K562 (cell line): Measurements from ENCODE around the gene NDRG3. TPM values are rescaled to one million over a fixed set of nuclear protein-coding genes. Genes with fewer than 3 reads are reported as not detected.
A peak's percentile ranks its signal among the peaks of the same experiment; 100 is the strongest.

ENCODE experiments used
- CBFB ChIP-seq: sonication (generic); formaldehyde crosslinking; IDR thresholded peaks from 2 replicates; pipeline ENCODE4 v1.4.0; 2020; ENCODE audit warnings: mild to moderate bottlenecking, missing genetic modification reagents
- EP400 ChIP-seq: fragments of 450-650 bp; IDR thresholded peaks from 2 replicates; pipeline ENCODE4 v1.6.1; 2017; ENCODE audit warnings: antibody characterized with exemption, mild to moderate bottlenecking, moderate library complexity
- HDAC8 ChIP-seq: fragments of 450-650 bp; IDR thresholded peaks from 2 replicates; pipeline ENCODE4 v1.6.1; 2016; ENCODE audit warnings: mild to moderate bottlenecking, missing genetic modification characterization, moderate library complexity, missing compliant biosample characterization
- IFI16 ChIP-seq: fragments of 250-450 bp; sonication (Bioruptor Pico); IDR thresholded peaks from 2 replicates; pipeline ENCODE4 v2.1.2; 2022; ENCODE audit warnings: mild to moderate bottlenecking, inconsistent platforms
- MCM3 ChIP-seq: fragments of 450-650 bp; IDR thresholded peaks from 2 replicates; pipeline ENCODE4 v1.6.1; 2016
- MTA1 ChIP-seq: fragments of 450-650 bp; IDR thresholded peaks from 2 replicates; pipeline ENCODE4 v1.6.1; 2017; ENCODE audit warnings: borderline replicate concordance
- NCOR1 ChIP-seq: fragments of 450-650 bp; IDR thresholded peaks from 2 replicates; pipeline ENCODE4 v1.6.1; 2016; ENCODE audit warnings: mild to moderate bottlenecking, moderate library complexity
- NFXL1 ChIP-seq: fragments of 450-650 bp; formaldehyde crosslinking; IDR thresholded peaks from 2 replicates; pipeline ENCODE4 v1.4.0; 2021; ENCODE audit warnings: mild to moderate bottlenecking
- OTX1 ChIP-seq: fragments of 450-650 bp; formaldehyde crosslinking; IDR thresholded peaks from 2 replicates; pipeline ENCODE4 v1.4.0; 2022; ENCODE audit warnings: mild to moderate bottlenecking
- PBX2 ChIP-seq, 2 experiments: IDR thresholded peaks in 1 of 2; conservative IDR thresholded peaks in 1 of 2; 2 replicates each; pipeline ENCODE4 v1.6.1; 2016; ENCODE audit warnings: low read depth in 2 of 2, mild to moderate bottlenecking in 1 of 2, missing compliant biosample characterization in 1 of 2, missing genetic modification characterization in 1 of 2, moderate library complexity in 1 of 2
- SOX6 ChIP-seq: fragments of 450-650 bp; IDR thresholded peaks from 2 replicates; pipeline ENCODE4 v1.6.1; 2014; ENCODE audit warnings: mild to moderate bottlenecking
- TARDBP ChIP-seq: fragments of 450-650 bp; IDR thresholded peaks from 2 replicates; pipeline ENCODE4 v1.6.1; 2016
- TBP ChIP-seq: optimal IDR thresholded peaks from 2 replicates; pipeline ENCODE3; 2011; ENCODE audit warnings: low read depth, low read length, improper control_type of control experiment
- TCF3 ChIP-seq: sonication (generic); formaldehyde crosslinking; IDR thresholded peaks from 2 replicates; pipeline ENCODE4 v1.4.0; 2020; ENCODE audit warnings: mild to moderate bottlenecking, missing genetic modification reagents
- TFAP4 ChIP-seq: sonication (generic); formaldehyde crosslinking; IDR thresholded peaks from 2 replicates; pipeline ENCODE4 v1.8.0; 2022; ENCODE audit warnings: missing genetic modification reagents, mild to moderate bottlenecking, moderate library complexity, borderline replicate concordance
- THRA ChIP-seq: fragments of 450-650 bp; IDR thresholded peaks from 2 replicates; pipeline ENCODE4 v1.6.1; 2017; ENCODE audit warnings: mild to moderate bottlenecking, moderate library complexity
- ZNF184 ChIP-seq: sonication (generic); formaldehyde crosslinking; IDR thresholded peaks from 2 replicates; pipeline ENCODE4 v1.5.0; 2020; ENCODE audit warnings: missing genetic modification reagents
- ZNF512 ChIP-seq: IDR thresholded peaks from 2 replicates; pipeline ENCODE4 v1.6.1; 2016; ENCODE audit warnings: missing genetic modification characterization, missing compliant biosample characterization
- polyA plus RNA-seq, 8 experiments: library from polyadenylated mRNA; depleted of rRNA in 4 of 8; stranded (reverse) in 5 of 8; unstranded in 3 of 8; fragments of >200 nt; fragmentation: Nextera tagmentation in 2 of 8; fragmentation: Illumina TruSeq in 1 of 8; extraction: Ambion mirVana in 2 of 8; extraction: Trizol in 1 of 8; gene quantifications; 2 replicates each; pipeline versions ENCODE4 v1.2.1 to v1.2.3, GENCODE V29; 2011 to 2014; ENCODE audit warnings: inconsistent platforms in 1 of 8, missing spikeins in 1 of 8
- total RNA-seq, 7 experiments: library from RNA; depleted of rRNA in 6 of 7; stranded (reverse); fragments of >200 nt in 6 of 7; fragmentation: Illumina TruSeq in 2 of 7; extraction: Trizol in 2 of 7; gene quantifications; 2 replicates each; pipeline versions ENCODE4 v1.2.1 to v1.2.3, GENCODE V29; 2011 to 2021; ENCODE audit warnings: low replicate concordance in 1 of 7
- TF ChIP-seq, protein P1 (sequence below), 2 experiments: fragments of 150-350 bp in 1 of 2; IDR thresholded peaks; 2 replicates each; pipeline ENCODE4 v1.6.1; 2012 to 2016; ENCODE audit warnings: low read depth in 2 of 2, low read length in 2 of 2, mild to moderate bottlenecking in 1 of 2, moderate library complexity in 1 of 2

NDRG3 gene
- total and polyA plus RNA-seq, 9 of the 15 experiments (the other 6 are each of a cell fraction or from before 2014, with no cell fraction given) = 14.6 to 39.4 (median 24.4) TPM

DNA sequence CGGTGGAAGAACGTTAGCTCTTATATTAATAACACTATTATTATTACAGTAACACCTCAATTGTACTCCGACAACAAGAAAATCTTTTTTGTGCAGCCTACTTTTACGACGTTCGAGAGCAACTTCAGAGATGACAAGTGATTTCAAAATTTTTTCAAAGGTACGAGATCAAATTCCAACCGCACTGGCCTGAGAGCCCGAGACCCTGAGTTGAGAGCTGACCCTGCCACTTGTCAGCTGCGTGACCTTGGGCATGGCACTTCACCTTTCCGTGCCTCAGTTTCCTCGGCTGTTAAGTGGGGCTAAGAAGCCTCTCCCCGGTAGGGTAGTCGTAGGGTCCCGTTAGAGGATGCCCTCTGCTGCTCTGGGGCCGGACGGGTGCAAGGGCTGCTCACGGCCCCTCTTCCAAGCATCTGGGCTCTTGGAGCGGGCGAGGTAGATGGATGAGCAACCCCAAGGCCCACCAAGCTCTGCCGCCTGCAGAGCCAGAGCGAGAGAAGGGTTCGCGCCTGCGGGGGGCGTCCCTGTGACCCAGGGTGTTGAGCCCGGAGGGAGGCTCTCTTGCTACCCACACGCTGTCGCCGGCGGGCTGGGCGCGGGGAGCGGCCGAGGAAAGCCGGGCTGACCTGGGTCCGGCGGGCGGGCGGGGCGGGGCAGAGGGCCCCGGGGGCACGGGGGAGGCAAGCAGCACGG is 510 bp downstream of the NDRG3 start (continued):
- TF ChIP-seq MCM3 (no peak), TFAP4 (peak; percentile 37; the same call in 1 of the 2 replicates), SOX6 (no peak), NCOR1 (no peak), ZNF512 (tag) (no peak), THRA (no peak), NFXL1 (CRISPR knock-in tag) (no peak), HDAC8 (no peak), MTA1 (no peak), ZNF184 (no peak), TBP (no peak), PBX2 (CRISPR knock-in tag; IDR thresholded peaks at IDR 0.05; ENCODE audit: low read depth) (no peak), PBX2 (tag; conservative IDR thresholded peaks at IDR 0.05; ENCODE audit: low read depth) (no peak), CBFB (CRISPR knock-in tag) (peak; percentile 35; the same call in 1 of the 2 replicates), IFI16 (no peak), EP400 (no peak), OTX1 (CRISPR knock-in tag) (no peak), TARDBP (no peak; the same call in 1 of the 2 replicates), TCF3 (CRISPR knock-in tag) (no peak)
- TF ChIP-seq, protein P1, sequence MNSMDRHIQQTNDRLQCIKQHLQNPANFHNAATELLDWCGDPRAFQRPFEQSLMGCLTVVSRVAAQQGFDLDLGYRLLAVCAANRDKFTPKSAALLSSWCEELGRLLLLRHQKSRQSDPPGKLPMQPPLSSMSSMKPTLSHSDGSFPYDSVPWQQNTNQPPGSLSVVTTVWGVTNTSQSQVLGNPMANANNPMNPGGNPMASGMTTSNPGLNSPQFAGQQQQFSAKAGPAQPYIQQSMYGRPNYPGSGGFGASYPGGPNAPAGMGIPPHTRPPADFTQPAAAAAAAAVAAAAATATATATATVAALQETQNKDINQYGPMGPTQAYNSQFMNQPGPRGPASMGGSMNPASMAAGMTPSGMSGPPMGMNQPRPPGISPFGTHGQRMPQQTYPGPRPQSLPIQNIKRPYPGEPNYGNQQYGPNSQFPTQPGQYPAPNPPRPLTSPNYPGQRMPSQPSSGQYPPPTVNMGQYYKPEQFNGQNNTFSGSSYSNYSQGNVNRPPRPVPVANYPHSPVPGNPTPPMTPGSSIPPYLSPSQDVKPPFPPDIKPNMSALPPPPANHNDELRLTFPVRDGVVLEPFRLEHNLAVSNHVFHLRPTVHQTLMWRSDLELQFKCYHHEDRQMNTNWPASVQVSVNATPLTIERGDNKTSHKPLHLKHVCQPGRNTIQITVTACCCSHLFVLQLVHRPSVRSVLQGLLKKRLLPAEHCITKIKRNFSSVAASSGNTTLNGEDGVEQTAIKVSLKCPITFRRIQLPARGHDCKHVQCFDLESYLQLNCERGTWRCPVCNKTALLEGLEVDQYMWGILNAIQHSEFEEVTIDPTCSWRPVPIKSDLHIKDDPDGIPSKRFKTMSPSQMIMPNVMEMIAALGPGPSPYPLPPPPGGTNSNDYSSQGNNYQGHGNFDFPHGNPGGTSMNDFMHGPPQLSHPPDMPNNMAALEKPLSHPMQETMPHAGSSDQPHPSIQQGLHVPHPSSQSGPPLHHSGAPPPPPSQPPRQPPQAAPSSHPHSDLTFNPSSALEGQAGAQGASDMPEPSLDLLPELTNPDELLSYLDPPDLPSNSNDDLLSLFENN (IDR thresholded peaks at IDR 0.05; ENCODE audit: low read depth in 2 of 2, low read length in 2 of 2) = no peak
